IMR-90 (cell line): Measurements from ENCODE around the gene EIF4E1B. TPM values are rescaled to one million over a fixed set of nuclear protein-coding genes. Genes with fewer than 3 reads are reported as not detected.

Source experiments
- ATAC-seq: fragments of 200-7000 bp; cut with Tn5 transposase; 2 replicates; pipeline ENCODE4 v1.9.1; 2020; ENCODE audit warnings: low read depth, mild to moderate bottlenecking, moderate library complexity
- BruUV-seq: library from RNA; stranded (reverse); fragments of 400-500 nt; replicated peaks from 2 replicates; lab custom pipeline; 2021; lab: Mats Ljungman, UMichigan
- CTCF ChIA-PET: fragments of 300-600 bp; formaldehyde crosslinking; extraction: SDS; loops from one replicate; lab custom pipeline; 2021; ENCODE audit warnings: antibody characterized with exemption; lab: Yijun Ruan, JAX
- POLR2A ChIA-PET: fragments of 300-600 bp; sonication (Branson Sonifier 250); formaldehyde crosslinking; loops from one replicate; lab custom pipeline; 2022; ENCODE audit warnings: antibody characterized with exemption; ENCODE audit not compliant: unreplicated experiment; lab: Charles Lee
- DNase-seq: peaks from one replicate; pipeline ENCODE4 v3.0.0; 2013
- H2AFZ ChIP-seq: replicated peaks from 2 replicates; pipeline ENCODE3; 2013; ENCODE audit warnings: low read length, mild to moderate bottlenecking; ENCODE audit not compliant: poor library complexity
- H2AK5ac ChIP-seq: 2 replicates; pipeline ENCODE4 v1.6.1; 2013; ENCODE audit warnings: low read depth, low read length, inconsistent platforms
- H2AK9ac ChIP-seq: replicated peaks from 2 replicates; pipeline ENCODE3; 2013; ENCODE audit warnings: mild to moderate bottlenecking, low read depth, low read length, moderate library complexity; ENCODE audit not compliant: poor library complexity
- H2BK120ac ChIP-seq: 2 replicates; pipeline ENCODE4 v1.6.1; 2013; ENCODE audit warnings: low read depth, low read length, inconsistent platforms
- H2BK15ac ChIP-seq: 3 replicates; pipeline ENCODE4 v1.6.1; 2013; ENCODE audit warnings: low read depth, low read length, inconsistent platforms
- H2BK20ac ChIP-seq: 2 replicates; pipeline ENCODE4 v1.6.1; 2013; ENCODE audit warnings: low read depth, mild to moderate bottlenecking, inconsistent platforms, low read length, moderate library complexity
- H2BK5ac ChIP-seq: 2 replicates; pipeline ENCODE4 v1.6.1; 2013; ENCODE audit warnings: mild to moderate bottlenecking, low read depth, low read length, inconsistent platforms; ENCODE audit not compliant: poor library complexity, severe bottlenecking
- H3K14ac ChIP-seq: replicated peaks from 2 replicates; pipeline ENCODE4 v1.6.1; 2013; ENCODE audit warnings: low read depth, low read length, inconsistent platforms
- H3K18ac ChIP-seq: 2 replicates; pipeline ENCODE4 v1.6.1; 2013; ENCODE audit warnings: low read depth, low read length, control low read depth
- H3K23ac ChIP-seq: 2 replicates; pipeline ENCODE4 v1.6.1; 2013; ENCODE audit warnings: low read depth, low read length, inconsistent platforms
- H3K27ac ChIP-seq: 2 replicates; pipeline ENCODE4 v1.5.1; 2013; ENCODE audit warnings: mild to moderate bottlenecking, control low read depth, low read length; ENCODE audit not compliant: insufficient read depth
- H3K27me3 ChIP-seq: 2 replicates; pipeline ENCODE4 v1.6.1; 2013; ENCODE audit warnings: low read length; ENCODE audit not compliant: control insufficient read depth, insufficient read depth
- H3K36me3 ChIP-seq: 2 replicates; pipeline ENCODE4 v1.6.1; 2013; ENCODE audit warnings: low read length, mixed read lengths; ENCODE audit not compliant: control insufficient read depth, insufficient read depth
- H3K4ac ChIP-seq: 2 replicates; pipeline ENCODE4 v1.6.1; 2013; ENCODE audit warnings: low read depth, low read length, inconsistent platforms
- H3K4me1 ChIP-seq: 2 replicates; pipeline ENCODE4 v1.6.1; 2013; ENCODE audit warnings: low read length, mixed read lengths; ENCODE audit not compliant: control insufficient read depth, insufficient read depth
- H3K4me2 ChIP-seq: 2 replicates; pipeline ENCODE4 v1.6.1; 2013; ENCODE audit warnings: low read depth, mild to moderate bottlenecking, control low read depth, low read length, moderate library complexity
- H3K4me3 ChIP-seq: 2 replicates; pipeline ENCODE4 v1.5.1; 2013; ENCODE audit warnings: low read depth, mild to moderate bottlenecking, control low read depth, low read length, moderate library complexity; ENCODE audit not compliant: insufficient read depth
- H3K56ac ChIP-seq: 2 replicates; pipeline ENCODE4 v1.6.1; 2013; ENCODE audit warnings: low read length, inconsistent platforms; ENCODE audit not compliant: insufficient read depth; ENCODE audit errors: extremely low read depth
- H3K79me1 ChIP-seq, 2 experiments: 2 replicates each; pipeline ENCODE4 v1.6.1; 2013; ENCODE audit warnings: low read length in 2 of 2, inconsistent platforms in 1 of 2, low read depth in 1 of 2
- H3K9ac ChIP-seq: 2 replicates; pipeline ENCODE4 v1.6.1; 2013; ENCODE audit warnings: low read depth, low read length, control low read depth
- H3K9me1 ChIP-seq: 2 replicates; pipeline ENCODE4 v1.6.1; 2013; ENCODE audit warnings: low read length, inconsistent platforms; ENCODE audit not compliant: insufficient read depth
- H3K9me3 ChIP-seq: 2 replicates; pipeline ENCODE4 v1.6.1; 2013; ENCODE audit warnings: low read length; ENCODE audit not compliant: control insufficient read depth, insufficient read depth
- H4K20me1 ChIP-seq: 2 replicates; pipeline ENCODE4 v1.6.1; 2013; ENCODE audit warnings: low read length, inconsistent platforms; ENCODE audit not compliant: insufficient read depth
- H4K5ac ChIP-seq: 2 replicates; pipeline ENCODE4 v1.6.1; 2013; ENCODE audit warnings: mild to moderate bottlenecking, low read depth, low read length, control low read depth
- H4K8ac ChIP-seq, 2 experiments: 2 replicates each; pipeline ENCODE4 v1.6.1; 2013; ENCODE audit warnings: low read depth in 2 of 2, low read length in 2 of 2, control low read depth in 1 of 2, inconsistent platforms in 1 of 2
- H4K91ac ChIP-seq: 2 replicates; pipeline ENCODE4 v1.6.1; 2013; ENCODE audit warnings: low read depth, low read length, inconsistent platforms; ENCODE audit not compliant: insufficient read depth
- BHLHE40 ChIP-seq: fragments of 150-350 bp; IDR thresholded peaks from 2 replicates; pipeline ENCODE4 v1.6.1; 2016; ENCODE audit warnings: mild to moderate bottlenecking, low read depth, low read length
- CEBPB ChIP-seq: IDR thresholded peaks from 2 replicates; pipeline ENCODE4 v1.6.1; 2012; ENCODE audit warnings: low read depth, low read length, improper control_type of control experiment
- CHD1 ChIP-seq: IDR thresholded peaks from 2 replicates; pipeline ENCODE4 v1.6.1; 2012; ENCODE audit warnings: low read depth, low read length, improper control_type of control experiment
- FOS ChIP-seq: fragments of 150-350 bp; IDR thresholded peaks from 2 replicates; pipeline ENCODE4 v1.6.1; 2016; ENCODE audit warnings: low read depth, low read length
- MXI1 ChIP-seq: IDR thresholded peaks from 2 replicates; pipeline ENCODE4 v1.6.1; 2012; ENCODE audit warnings: low read depth, mild to moderate bottlenecking, low read length, moderate library complexity, borderline replicate concordance
- NFE2L2 ChIP-seq: fragments of 150-350 bp; IDR thresholded peaks from 2 replicates; pipeline ENCODE4 v1.6.1; 2016; ENCODE audit warnings: low read depth, mild to moderate bottlenecking, low read length
- POLR2A ChIP-seq: IDR thresholded peaks from 2 replicates; pipeline ENCODE4 v1.6.1; 2012; ENCODE audit warnings: mild to moderate bottlenecking, low read depth, low read length
- RAD21 ChIP-seq: IDR thresholded peaks from 2 replicates; pipeline ENCODE4 v1.6.1; 2012; ENCODE audit warnings: low read length, improper control_type of control experiment
- RCOR1 ChIP-seq: IDR thresholded peaks from 2 replicates; pipeline ENCODE4 v1.6.1; 2012; ENCODE audit warnings: mild to moderate bottlenecking, low read length, improper control_type of control experiment; ENCODE audit not compliant: insufficient replicate concordance
- RFX5 ChIP-seq: IDR thresholded peaks from 2 replicates; pipeline ENCODE4 v1.8.0; 2012; ENCODE audit warnings: low read depth, mild to moderate bottlenecking, low read length, moderate library complexity
- SMC3 ChIP-seq: fragments of 150-350 bp; IDR thresholded peaks from 2 replicates; pipeline ENCODE4 v1.6.1; 2016; ENCODE audit warnings: low read depth, mild to moderate bottlenecking, antibody characterized with exemption, low read length, moderate library complexity
- WGBS, 2 experiments: methylation state at CpG; one replicate each; pipeline versions ENCODE4 v1.1.5 to v1.1.7; 2013; ENCODE audit warnings: missing lambda C conversion rate in 2 of 2; ENCODE audit not compliant: insufficient read length in 1 of 2; ENCODE audit errors: extremely low coverage in 2 of 2; 5-methylcytosine and 5-hydroxymethylcytosine counted together
- dilution Hi-C: fragments of 300-500 bp; cut with HindIII; formaldehyde crosslinking; loops from one replicate; pipeline ENCODE4 v1.14.3; 2018; ENCODE audit warnings: low sequenced_read_pairs; ENCODE audit not compliant: unreplicated experiment
- in situ Hi-C: fragments of 300-500 bp; cut with MboI; formaldehyde crosslinking; loops from 3 replicates; pipeline ENCODE4 v1.14.3; 2019; ENCODE audit warnings: low sequenced_read_pairs, inconsistent platforms, mixed read lengths
- intact Hi-C: fragments of 100-400 bp; cut with micrococcal nuclease; formaldehyde crosslinking; loops from 2 replicates; pipeline ENCODE4 v1.10.0; 2022
- polyA plus RNA-seq, 3 experiments: library from polyadenylated mRNA; depleted of rRNA; stranded (reverse); fragments of >200 nt; gene quantifications; 2 replicates each; pipeline ENCODE4 v1.2.3, GENCODE V29; 2012; ENCODE audit warnings: low replicate concordance in 1 of 3
- total RNA-seq: library from RNA; depleted of rRNA; stranded (reverse); fragments of >200 nt; gene quantifications from 2 replicates; pipeline ENCODE4 v1.2.3, GENCODE V29; 2012
- TF ChIP-seq, protein P1 (sequence below): conservative IDR thresholded peaks from 2 replicates; pipeline ENCODE4 v1.5.1; 2012; ENCODE audit warnings: mild to moderate bottlenecking, low read depth, low read length, improper control_type of control experiment
- TF ChIP-seq, protein P2 (sequence below): fragments of 150-350 bp; IDR thresholded peaks from 2 replicates; pipeline ENCODE4 v1.6.1; 2017; ENCODE audit warnings: mild to moderate bottlenecking, antibody characterized with exemption, low read length, low read depth
- TF ChIP-seq, protein P3 (sequence below): fragments of 150-350 bp; IDR thresholded peaks from 2 replicates; pipeline ENCODE4 v1.6.1; 2016; ENCODE audit warnings: low read depth, mild to moderate bottlenecking, low read length, moderate library complexity, borderline replicate concordance

EIF4E1B gene
- total and polyA plus RNA-seq, 2 of the 4 experiments (the other 2 are of a cell fraction): not detected

DNA sequence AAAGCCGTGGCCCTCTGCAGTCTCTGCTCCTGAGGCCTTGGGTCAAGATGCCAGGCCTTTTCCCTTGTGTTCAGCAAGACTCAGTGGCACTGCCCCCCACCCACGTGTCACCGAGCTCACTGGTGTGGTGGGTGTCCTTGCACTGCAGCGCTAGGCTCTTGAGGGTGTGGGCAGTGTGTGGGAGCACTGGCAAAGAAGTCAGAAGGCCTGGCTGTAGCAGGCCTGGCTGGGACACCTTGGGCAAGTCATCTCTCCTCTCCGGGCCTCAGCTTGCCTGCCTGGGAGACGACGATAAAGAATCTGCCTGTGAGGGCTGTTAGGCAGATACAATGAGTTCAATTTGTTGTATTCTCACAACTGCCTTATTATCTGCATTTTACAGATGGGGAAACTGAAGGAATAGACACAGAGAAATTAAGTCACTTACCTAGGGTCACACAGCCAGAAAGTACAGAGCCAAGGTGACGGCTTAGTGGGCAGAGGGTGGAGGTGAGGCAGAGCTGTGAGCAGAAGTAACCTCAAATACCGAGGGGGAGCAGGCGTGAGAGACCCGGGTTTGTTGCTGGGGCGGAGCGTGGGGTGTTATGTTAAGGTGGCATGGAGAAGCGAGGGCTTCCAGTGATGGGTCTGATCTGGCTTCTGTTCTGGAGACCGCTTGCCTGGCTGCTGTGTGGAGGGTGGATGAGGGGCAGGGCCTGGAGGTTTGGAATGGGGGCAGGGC, 18.2 kb downstream of the EIF4E1B start:
- CTCF ChIA-PET: interaction anchor here (2.0 kb wide), 1 partner anchor 12 kb away, joined by 13 read pairs; no protein-coding TSS in a partner anchor
- TF ChIP-seq, protein P1, sequence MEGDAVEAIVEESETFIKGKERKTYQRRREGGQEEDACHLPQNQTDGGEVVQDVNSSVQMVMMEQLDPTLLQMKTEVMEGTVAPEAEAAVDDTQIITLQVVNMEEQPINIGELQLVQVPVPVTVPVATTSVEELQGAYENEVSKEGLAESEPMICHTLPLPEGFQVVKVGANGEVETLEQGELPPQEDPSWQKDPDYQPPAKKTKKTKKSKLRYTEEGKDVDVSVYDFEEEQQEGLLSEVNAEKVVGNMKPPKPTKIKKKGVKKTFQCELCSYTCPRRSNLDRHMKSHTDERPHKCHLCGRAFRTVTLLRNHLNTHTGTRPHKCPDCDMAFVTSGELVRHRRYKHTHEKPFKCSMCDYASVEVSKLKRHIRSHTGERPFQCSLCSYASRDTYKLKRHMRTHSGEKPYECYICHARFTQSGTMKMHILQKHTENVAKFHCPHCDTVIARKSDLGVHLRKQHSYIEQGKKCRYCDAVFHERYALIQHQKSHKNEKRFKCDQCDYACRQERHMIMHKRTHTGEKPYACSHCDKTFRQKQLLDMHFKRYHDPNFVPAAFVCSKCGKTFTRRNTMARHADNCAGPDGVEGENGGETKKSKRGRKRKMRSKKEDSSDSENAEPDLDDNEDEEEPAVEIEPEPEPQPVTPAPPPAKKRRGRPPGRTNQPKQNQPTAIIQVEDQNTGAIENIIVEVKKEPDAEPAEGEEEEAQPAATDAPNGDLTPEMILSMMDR: no peak
- TF ChIP-seq FOS (no peak), MXI1 (no peak), BHLHE40 (no peak), POLR2A (no peak), NFE2L2 (no peak), CEBPB (no peak), RCOR1 (no peak), SMC3 (no peak), RFX5 (no peak), RAD21 (no peak), CHD1 (no peak)
- TF ChIP-seq, protein P2, sequence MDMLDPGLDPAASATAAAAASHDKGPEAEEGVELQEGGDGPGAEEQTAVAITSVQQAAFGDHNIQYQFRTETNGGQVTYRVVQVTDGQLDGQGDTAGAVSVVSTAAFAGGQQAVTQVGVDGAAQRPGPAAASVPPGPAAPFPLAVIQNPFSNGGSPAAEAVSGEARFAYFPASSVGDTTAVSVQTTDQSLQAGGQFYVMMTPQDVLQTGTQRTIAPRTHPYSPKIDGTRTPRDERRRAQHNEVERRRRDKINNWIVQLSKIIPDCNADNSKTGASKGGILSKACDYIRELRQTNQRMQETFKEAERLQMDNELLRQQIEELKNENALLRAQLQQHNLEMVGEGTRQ: no peak
- TF ChIP-seq, protein P3, sequence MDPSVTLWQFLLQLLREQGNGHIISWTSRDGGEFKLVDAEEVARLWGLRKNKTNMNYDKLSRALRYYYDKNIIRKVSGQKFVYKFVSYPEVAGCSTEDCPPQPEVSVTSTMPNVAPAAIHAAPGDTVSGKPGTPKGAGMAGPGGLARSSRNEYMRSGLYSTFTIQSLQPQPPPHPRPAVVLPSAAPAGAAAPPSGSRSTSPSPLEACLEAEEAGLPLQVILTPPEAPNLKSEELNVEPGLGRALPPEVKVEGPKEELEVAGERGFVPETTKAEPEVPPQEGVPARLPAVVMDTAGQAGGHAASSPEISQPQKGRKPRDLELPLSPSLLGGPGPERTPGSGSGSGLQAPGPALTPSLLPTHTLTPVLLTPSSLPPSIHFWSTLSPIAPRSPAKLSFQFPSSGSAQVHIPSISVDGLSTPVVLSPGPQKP: no peak

More for the DNA sequence above, 18.2 kb downstream of the EIF4E1B start:
- in situ Hi-C loops (no loop called here), dilution Hi-C loops (no loop called here), intact Hi-C loops (loop anchor here (10.0 kb wide), 1 partner anchor 234 kb away; the partner anchor contains the start of gene CLTB)
- no peak overlapping the region for H3K56ac ChIP-seq
- no peak overlapping the region for H2BK15ac ChIP-seq
- H3K9ac ChIP-seq: peak overlapping the region; percentile 85
- H3K4me2 ChIP-seq: peak overlapping the region; percentile 95
- no TSS peak for BruUV-seq
- no peak overlapping the region for H2BK20ac ChIP-seq
- peaks cover 12% of the 10 kb centered on the region; the same call in 1 of the 2 replicates for H3K4me1 ChIP-seq
- DNase-seq (no peak), ATAC-seq (no peak)
- H3K9me1 ChIP-seq: peaks cover 13% of the 10 kb centered on the region; the same call in 1 of the 2 replicates
- H3K23ac ChIP-seq: 0 out of 2 replicates have a peak overlapping the region, but pooled peaks have one; percentile 41
- H2AK9ac ChIP-seq: peak overlapping the region; percentile 96
- 0 out of 2 replicates have a peak overlapping the region, but pooled peaks have one; percentile 45 for H4K91ac ChIP-seq
- H3K4me3 ChIP-seq: peak overlapping the region; percentile 76
- no peak overlapping the region; the same call in 1 of the 2 replicates for H3K27ac ChIP-seq
- WGBS, 2 experiments: 83% methylated on average over 8 of the region's 15 CpGs; no CpG with 5 or more reads in 1 of the 2 experiments
- H3K36me3 ChIP-seq: peaks cover 7% of the 10 kb centered on the region; the same call in 1 of the 2 replicates
- H2BK5ac ChIP-seq: no peak overlapping the region
- peaks cover 4 to 38% of the 10 kb centered on the region in 2 experiments for H3K79me1 ChIP-seq
- H2BK120ac ChIP-seq: no peak overlapping the region
- no peak overlapping the region for H3K14ac ChIP-seq
- no peak overlapping the region for H3K18ac ChIP-seq
- H4K5ac ChIP-seq: no peak overlapping the region
- peak overlapping the region; percentile 64; the same call in 1 of the 2 replicates for H3K4ac ChIP-seq
- H3K27me3 ChIP-seq: no peaks in the 10 kb centered on the region; the same call in 1 of the 2 replicates
- no peaks in the 10 kb centered on the region for H3K9me3 ChIP-seq
- peak overlapping the region; percentile 93 for H2AFZ ChIP-seq
- H2AK5ac ChIP-seq: peak overlapping the region; percentile 87
- POLR2A ChIA-PET: no interaction called here
- peaks cover 34% of the 10 kb centered on the region for H4K20me1 ChIP-seq
- peak overlapping the region in 1 of 2 experiments; percentile 92; a peak in 1 of 4 replicates for H4K8ac ChIP-seq
